CD14-positive monocyte (primary cell): ENCODE data around the gene CHAT. TPM values are rescaled to one million over a fixed set of nuclear protein-coding genes. Genes with fewer than 3 reads are reported as not detected.
A peak's percentile ranks its signal among the peaks of the same experiment; 100 is the strongest.

Experiments
- DNase-seq, 3 donors: peaks; one replicate each; pipeline ENCODE4 v3.0.0-alpha.2; 2011 to 2022
- H2AFZ ChIP-seq: 2 replicates; pipeline ENCODE4 v1.6.0; 2012; ENCODE audit warnings: mild to moderate bottlenecking, low read depth, low read length, inconsistent platforms; ENCODE audit not compliant: insufficient read depth, poor library complexity, severe bottlenecking
- H3K27ac ChIP-seq, 2 donors: 1 replicate in 1 of 2; 2 replicates in 1 of 2; pipeline ENCODE4 v1.5.1; 2012 to 2013; ENCODE audit warnings: low read length in 2 of 2, control low read depth in 1 of 2, inconsistent platforms in 1 of 2, low read depth in 1 of 2, mild to moderate bottlenecking in 1 of 2
- H3K27me3 ChIP-seq, 2 donors: one replicate each; pipeline versions ENCODE4 v1.6.0 to v1.6.1; 2011 to 2013; ENCODE audit warnings: low read length in 2 of 2; ENCODE audit not compliant: control insufficient read depth in 2 of 2, insufficient read depth in 2 of 2
- H3K36me3 ChIP-seq, 2 donors: replicated peaks in 1 of 2; 1 replicate in 1 of 2; 2 replicates in 1 of 2; pipeline versions ENCODE4 v1.5.1 to v1.6.1; 2012 to 2013; ENCODE audit warnings: low read length in 2 of 2, control low read depth in 1 of 2, inconsistent platforms in 1 of 2, mild to moderate bottlenecking in 1 of 2; ENCODE audit not compliant: insufficient read depth in 2 of 2, control insufficient read depth in 1 of 2
- H3K4me1 ChIP-seq, 2 donors: 1 replicate in 1 of 2; 2 replicates in 1 of 2; pipeline versions ENCODE4 v1.5.1 to v1.6.1; 2012 to 2013; ENCODE audit warnings: low read length in 2 of 2, control low read depth in 1 of 2, inconsistent platforms in 1 of 2, mild to moderate bottlenecking in 1 of 2, moderate library complexity in 1 of 2; ENCODE audit not compliant: insufficient read depth in 2 of 2, control insufficient read depth in 1 of 2
- H3K4me2 ChIP-seq: replicated peaks from 2 replicates; pipeline ENCODE3; 2012; ENCODE audit warnings: low read length, moderate library complexity, mild to moderate bottlenecking; ENCODE audit not compliant: poor library complexity, severe bottlenecking; ENCODE audit errors: extremely low read depth
- H3K4me3 ChIP-seq, 3 experiments: fragments of 200-600 bp in 1 of 3; sonication (generic) in 1 of 3; replicated peaks in 1 of 3; 1 replicate in 2 of 3; 2 replicates in 1 of 3; pipeline ENCODE4 v1.5.1; 2011 to 2013; ENCODE audit warnings: low read length in 3 of 3, mild to moderate bottlenecking in 3 of 3, control low read depth in 2 of 3, low read depth in 2 of 3, inconsistent platforms in 1 of 3, moderate library complexity in 1 of 3
- H3K79me2 ChIP-seq: 2 replicates; pipeline ENCODE4 v1.6.0; 2012; ENCODE audit warnings: mild to moderate bottlenecking, control low read depth, inconsistent platforms, low read length, moderate library complexity; ENCODE audit not compliant: insufficient read depth
- H3K9ac ChIP-seq: 2 replicates; pipeline ENCODE4 v1.6.0; 2017; ENCODE audit warnings: low read length, mild to moderate bottlenecking; ENCODE audit not compliant: insufficient read depth, poor library complexity, severe bottlenecking
- H3K9me3 ChIP-seq, 2 donors: replicated peaks in 1 of 2; 1 replicate in 1 of 2; 2 replicates in 1 of 2; pipeline versions ENCODE4 v1.5.1 to v1.6.1; 2012 to 2013; ENCODE audit warnings: low read length in 2 of 2, control low read depth in 1 of 2; ENCODE audit not compliant: control insufficient read depth in 1 of 2, insufficient read depth in 1 of 2
- H4K20me1 ChIP-seq: 2 replicates; pipeline ENCODE4 v1.6.0; 2012; ENCODE audit warnings: mild to moderate bottlenecking, low read length, control low read depth, moderate library complexity; ENCODE audit not compliant: insufficient read depth
- H3K27ac Mint-ChIP-seq, 7 donors: one replicate each; pipeline ENCODE4 v1.8.0; 2020; ENCODE audit warnings: mild to moderate bottlenecking in 7 of 7, mixed read lengths in 7 of 7, moderate library complexity in 6 of 7, inconsistent platforms in 2 of 7
- H3K27me3 Mint-ChIP-seq, 3 donors: one replicate each; pipeline ENCODE4 v1.8.0; 2021 to 2022; ENCODE audit warnings: low read depth in 3 of 3, mild to moderate bottlenecking in 3 of 3, mixed read lengths in 3 of 3, moderate library complexity in 3 of 3, inconsistent platforms in 1 of 3
- H3K36me3 Mint-ChIP-seq, 2 donors: one replicate each; pipeline ENCODE4 v1.8.0; 2020; ENCODE audit warnings: mixed read lengths in 2 of 2, inconsistent platforms in 1 of 2, mild to moderate bottlenecking in 1 of 2
- H3K4me1 Mint-ChIP-seq: one replicate; pipeline ENCODE4 v1.8.0; 2020; ENCODE audit warnings: mild to moderate bottlenecking, mixed read lengths
- H3K4me3 Mint-ChIP-seq, 2 donors: one replicate each; pipeline ENCODE4 v1.8.0; 2020; ENCODE audit warnings: mild to moderate bottlenecking in 2 of 2, mixed read lengths in 2 of 2, moderate library complexity in 1 of 2
- H3K9me3 Mint-ChIP-seq, 7 donors: one replicate each; pipeline ENCODE4 v1.8.0; 2020 to 2022; ENCODE audit warnings: mixed read lengths in 7 of 7, mild to moderate bottlenecking in 6 of 7, moderate library complexity in 6 of 7, inconsistent platforms in 2 of 7
- CTCF ChIP-seq: fragments of 200-600 bp; IDR thresholded peaks from one replicate; pipeline ENCODE4 v1.8.0; 2022; ENCODE audit warnings: antibody characterized with exemption, mild to moderate bottlenecking
- WGBS: methylation state at CpG from one replicate; pipeline ENCODE4 v1.1.5; 2013; ENCODE audit warnings: missing lambda C conversion rate; ENCODE audit not compliant: insufficient coverage; 5-methylcytosine and 5-hydroxymethylcytosine counted together
- intact Hi-C, 2 donors: fragments of 100-400 bp; cut with micrococcal nuclease; formaldehyde crosslinking; loops; one replicate each; pipeline versions ENCODE4 v1.15.0 to v1.15.1; 2023
- polyA plus RNA-seq, 3 donors: library from polyadenylated mRNA; depleted of rRNA in 1 of 3; unstranded in 2 of 3; stranded (reverse) in 1 of 3; fragments of 300-500 nt in 2 of 3; fragments of >200 nt in 1 of 3; fragmentation: Illumina TruSeq in 2 of 3; gene quantifications; 1 replicate in 2 of 3; 2 replicates in 1 of 3; pipeline ENCODE4 v1.2.3, GENCODE V29; 2012 to 2021

CHAT gene
- polyA plus RNA-seq, 3 donors: not detected

- WGBS: 14% methylated on average over 53 of the region's 53 CpGs
- H3K4me3 Mint-ChIP-seq: peak overlapping the region in 1 of 2 donors; percentile 82
Measured at GRCh38 chr10:49611816-49612512, 1.9 kb upstream of the CHAT start.

More at GRCh38 chr10:49611816-49612512, 1.9 kb upstream of the CHAT start:
- H3K4me1 Mint-ChIP-seq: no peaks in the 10 kb centered on the region
- Histone ChIP-seq H3K27ac (no peak overlapping the region), H3K4me2 (no peak overlapping the region), H3K4me1 (no peaks in the 10 kb centered on the region), H3K4me3 (no peak overlapping the region), H3K9me3 (peaks cover 0 to 36% of the 10 kb centered on the region in 2 donors), H4K20me1 (no peaks in the 10 kb centered on the region), H3K36me3 (no peaks in the 10 kb centered on the region), H3K79me2 (no peaks in the 10 kb centered on the region), H3K27me3 (peaks cover 45 to 92% of the 10 kb centered on the region in 2 donors), H3K9ac (no peak overlapping the region), H2AFZ (no peak overlapping the region)
- intact Hi-C loops: no loop called here
- H3K27me3 Mint-ChIP-seq: peaks cover 80 to 98% (median 89%) of the 10 kb centered on the region in 3 donors
- H3K9me3 Mint-ChIP-seq: peaks cover 0 to 37% (median 14%) of the 10 kb centered on the region in 7 donors
- no peak overlapping the region for H3K27ac Mint-ChIP-seq
- no peak for TF ChIP-seq CTCF
- H3K36me3 Mint-ChIP-seq: peaks cover 0 to 6% of the 10 kb centered on the region in 2 donors
- no peak for DNase-seq
